HG03565 (cell line): ENCODE data around the gene APBA1.
"Not testable (repeated sequence)": the region's sequence is repeated elsewhere in the genome, so short reads cannot be mapped to it uniquely, and the experiment has no call there.

Experiments
- ATAC-seq: cut with Tn5 transposase; IDR thresholded peaks from one replicate; pipeline ENCODE4 v1.9.1; 2021; ENCODE audit warnings: mild to moderate bottlenecking, moderate library complexity; ENCODE audit not compliant: unreplicated experiment

The APBA1 gene

DNA sequence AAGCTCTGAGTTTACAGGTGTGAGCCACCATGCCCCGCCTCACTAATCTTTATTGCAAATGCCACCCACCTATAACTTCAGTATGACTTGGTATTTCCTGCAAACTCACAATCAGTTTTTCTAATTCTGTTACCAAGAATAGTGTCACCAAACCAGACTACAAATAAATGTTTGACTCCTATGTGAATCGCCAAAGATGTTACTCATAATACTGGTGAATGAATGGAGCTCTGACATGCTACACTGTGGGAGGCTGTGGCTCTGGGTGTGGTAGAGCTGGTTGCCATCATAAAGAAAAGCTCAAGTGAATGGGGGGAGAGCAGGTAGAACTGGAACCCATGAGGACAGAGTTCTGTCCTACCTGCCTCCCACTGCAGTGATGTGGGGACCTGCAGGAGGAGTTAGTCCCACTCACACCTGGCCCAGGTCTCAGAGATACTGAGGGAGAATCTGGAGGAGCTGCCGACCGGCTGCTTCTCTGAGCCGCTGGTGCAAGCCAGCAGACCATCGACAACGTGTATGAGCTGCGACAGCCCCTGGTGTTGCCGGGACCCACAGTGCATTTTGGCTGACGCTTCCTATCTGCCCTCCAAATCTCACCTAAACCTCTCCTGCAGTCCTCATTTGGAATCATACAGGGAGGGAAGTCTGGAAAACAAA is 251.4 kb downstream of the APBA1 start:
- ATAC-seq = no peak

DNA sequence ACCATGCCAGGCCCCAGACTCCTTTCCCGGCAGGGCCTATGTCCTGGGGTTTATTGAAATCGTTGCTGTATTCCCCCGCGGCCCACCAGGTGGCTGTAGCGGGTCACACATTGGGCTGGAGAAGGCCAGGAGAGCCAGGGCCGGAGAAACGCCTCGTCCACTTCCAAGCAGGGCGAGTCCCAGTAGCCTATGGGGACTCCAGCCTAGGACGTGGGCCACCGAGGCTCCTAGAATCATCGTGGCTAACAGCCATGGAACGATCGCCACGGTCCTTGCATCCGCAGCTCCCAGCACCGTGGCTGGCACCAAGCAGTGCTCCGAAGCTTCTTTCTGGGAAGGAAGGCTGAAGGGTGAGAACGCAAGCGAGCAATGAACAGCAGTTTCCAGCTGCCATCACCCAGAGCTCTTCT is 259.4 kb downstream of the APBA1 start:
- no peak for ATAC-seq

DNA sequence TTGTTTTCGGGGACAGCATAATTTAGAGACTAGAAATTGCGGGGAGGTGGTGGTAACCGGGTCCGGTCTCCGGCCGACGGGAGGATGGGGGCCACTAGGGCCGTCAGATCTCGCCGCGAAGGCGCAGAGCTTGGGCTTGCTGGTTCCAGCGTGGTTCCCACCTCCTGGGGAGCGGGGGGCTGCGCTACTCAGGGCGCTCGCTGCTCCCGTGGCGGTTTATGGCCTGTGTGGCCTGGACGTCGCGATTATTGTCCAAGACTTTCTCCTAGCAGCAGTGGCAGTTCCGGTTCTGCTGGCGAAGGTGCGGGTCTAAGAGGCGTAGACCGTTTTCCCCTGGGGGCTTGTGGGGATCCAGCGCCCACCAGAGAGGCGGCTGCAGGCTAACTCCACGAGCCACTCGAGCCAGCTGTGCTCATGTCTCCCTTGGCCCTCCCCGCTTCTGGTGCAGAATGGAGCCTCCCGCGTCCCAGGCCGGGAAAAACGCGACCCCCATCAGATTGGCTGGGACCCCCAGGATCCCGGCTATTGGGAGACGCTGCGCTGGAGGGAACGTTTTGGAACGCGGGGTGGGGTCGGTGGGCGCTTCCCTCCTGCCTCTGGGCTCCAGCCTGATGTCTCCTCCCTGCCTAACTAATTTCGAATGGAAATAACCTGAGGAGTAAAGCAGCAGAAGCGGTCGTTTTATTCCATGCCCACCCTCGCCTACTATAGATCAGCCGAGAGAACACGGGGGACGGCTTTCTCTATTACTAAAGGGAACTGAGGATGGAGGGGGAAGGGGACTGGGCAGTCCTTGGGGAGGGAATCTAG is 260.0 kb downstream of the APBA1 start:
- ATAC-seq = no peak

DNA sequence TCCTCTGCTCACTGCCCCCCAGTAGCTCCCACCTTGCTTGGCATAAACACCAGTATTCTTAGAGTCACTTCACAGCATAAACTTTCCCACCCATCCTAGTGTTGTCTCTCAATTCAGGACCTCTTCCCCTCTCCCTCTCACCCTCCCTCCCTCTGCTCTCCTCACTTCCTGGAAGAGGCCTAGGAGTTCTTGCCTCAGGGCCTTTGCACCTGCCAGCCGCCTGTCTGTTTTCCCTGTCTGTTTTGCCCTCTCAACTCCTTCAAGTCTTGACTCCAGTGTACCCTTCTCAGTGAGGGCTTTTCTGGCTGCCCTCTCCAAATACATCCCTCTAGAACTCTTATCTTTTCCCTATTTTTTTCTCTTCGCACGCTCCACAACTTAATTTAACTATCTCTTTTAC is 260.9 kb downstream of the APBA1 start:
- no peak for ATAC-seq

DNA sequence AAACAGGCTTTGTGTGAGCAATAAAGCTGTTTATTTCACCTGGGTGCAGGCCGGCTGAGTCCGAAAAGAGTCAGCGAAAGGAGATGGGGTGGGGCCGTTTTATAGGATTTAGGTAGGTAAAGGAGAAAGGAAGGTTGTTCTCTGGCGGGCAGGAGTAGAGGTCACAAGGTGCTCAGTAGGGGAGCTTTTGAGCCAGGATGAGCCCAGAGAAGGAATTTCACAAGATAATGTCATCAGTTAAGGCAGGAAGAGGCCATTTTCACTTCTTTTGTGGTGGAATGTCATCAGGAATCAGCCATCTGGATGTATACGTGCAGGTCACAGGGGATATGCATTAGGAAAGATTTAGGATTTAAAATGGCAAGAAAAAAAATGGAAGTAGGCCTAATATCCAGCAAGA is 262.2 kb downstream of the APBA1 start:
- not testable (repeated sequence) for ATAC-seq

DNA sequence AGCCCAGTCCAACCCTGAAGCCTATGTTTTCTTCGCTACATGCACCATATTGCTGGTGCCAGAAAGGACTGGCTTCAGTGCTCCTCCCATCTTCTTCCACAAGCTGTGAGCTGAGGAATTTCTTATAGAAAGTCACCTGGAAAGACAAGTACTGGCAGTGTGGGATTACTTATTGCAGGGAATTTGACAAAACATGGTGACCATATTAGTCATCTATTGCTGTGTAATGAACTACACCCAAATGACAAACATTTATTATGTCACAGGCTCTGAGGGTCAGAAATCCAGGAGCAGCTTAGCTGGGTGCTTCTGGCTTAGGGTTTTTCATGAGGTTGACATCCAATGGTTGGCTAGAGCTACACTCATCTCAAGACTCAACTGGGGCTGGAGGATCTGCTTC is 271.7 kb downstream of the APBA1 start:
- no peak for ATAC-seq

DNA sequence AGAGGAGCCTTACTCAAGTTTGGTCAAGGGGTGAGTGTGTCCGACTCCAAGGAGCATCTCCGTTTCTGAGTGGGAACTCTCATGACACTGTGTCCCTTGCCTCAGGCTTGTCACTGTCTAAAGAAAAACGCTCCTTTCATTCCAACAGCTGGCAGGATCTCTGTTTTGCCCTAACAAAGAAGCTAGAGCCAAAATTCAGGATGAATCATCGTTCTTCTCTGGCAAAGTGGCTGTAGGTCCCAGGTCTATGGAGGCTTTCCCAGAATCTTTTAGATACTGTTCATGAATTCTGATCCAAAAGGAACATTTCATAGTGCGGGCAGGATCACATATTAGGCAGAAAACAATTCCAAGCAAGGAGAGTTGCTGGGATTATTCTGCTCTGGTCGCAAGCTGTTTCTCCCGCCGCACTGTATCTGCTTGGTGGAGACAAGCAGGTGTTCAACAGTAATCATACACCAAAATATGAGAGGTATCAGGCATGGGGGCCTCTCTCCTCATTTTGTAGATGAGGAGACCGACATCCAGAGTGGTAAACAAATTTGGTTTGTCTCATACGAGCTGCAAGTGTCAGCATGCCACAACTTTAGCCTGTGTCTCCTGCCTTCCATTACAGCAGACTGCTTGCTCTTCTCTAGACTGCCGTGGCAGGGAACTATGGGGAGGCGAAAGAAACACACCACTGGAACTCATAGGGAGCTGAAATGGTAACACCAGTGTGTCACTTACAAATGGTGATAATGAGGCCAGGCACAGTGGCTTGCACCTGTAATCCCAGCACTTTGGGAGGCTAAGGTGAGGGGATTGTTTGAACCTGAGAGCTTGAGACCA is 274.6 kb downstream of the APBA1 start:
- ATAC-seq = no peak

DNA sequence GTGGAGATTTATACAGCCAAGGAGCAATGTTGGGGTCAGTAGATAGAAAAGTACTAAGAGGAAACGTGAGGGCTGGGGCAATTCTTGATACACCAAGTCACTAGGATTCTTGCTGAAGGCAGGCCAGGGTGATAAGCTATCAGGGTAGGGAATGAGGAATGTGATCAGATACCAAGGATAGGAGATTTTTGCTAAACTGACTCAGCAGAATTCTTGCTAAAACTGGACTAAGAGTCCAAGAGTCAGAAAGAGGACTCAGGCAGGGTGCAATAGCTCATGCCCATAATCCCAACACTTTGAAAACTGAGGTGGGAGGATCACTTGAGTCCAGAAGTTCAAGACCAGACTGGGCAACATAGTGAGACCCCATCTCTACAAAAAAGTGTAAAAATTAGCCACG is 275.4 kb downstream of the APBA1 start:
- ATAC-seq = no peak

DNA sequence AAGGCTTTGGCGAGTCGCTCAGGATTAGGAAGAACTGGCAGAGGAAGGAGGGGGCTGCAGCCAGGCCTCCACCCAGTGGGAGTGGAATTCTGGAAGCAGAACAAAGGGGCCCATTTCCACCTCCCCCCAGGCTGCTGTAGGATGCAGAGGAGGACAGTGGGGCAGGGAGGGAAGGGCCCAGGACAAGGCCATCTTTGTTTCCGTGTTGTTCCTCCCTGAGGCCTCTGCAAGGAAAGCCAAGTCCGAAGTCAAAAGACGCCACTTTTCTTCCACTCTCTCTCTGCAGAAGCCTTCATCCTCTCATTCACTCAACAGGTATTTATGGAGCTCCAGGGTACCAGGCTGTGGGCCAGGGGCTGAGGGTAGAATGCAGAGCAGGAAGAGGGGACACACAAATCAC is 276.5 kb downstream of the APBA1 start:
- no peak for ATAC-seq

DNA sequence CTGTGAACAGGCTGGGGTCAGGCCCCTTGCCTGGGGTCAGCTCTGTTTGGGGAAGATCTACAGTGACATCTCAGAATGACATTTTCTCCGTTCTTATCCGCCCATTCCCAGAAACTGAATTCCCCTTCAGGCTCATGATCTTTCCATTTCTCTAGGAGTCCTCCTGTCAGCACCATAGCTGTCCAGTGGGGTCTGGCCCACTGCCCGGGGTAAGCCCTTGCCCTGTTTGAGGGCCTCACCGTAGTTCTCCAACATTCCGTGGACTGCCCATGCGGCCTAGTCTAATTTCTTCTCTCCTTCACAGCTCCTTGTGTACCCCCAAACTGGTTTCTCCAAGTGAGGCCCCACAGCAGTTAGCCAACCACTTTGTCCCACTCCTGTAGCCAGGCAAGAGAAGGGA is 278.7 kb downstream of the APBA1 start:
- ATAC-seq = no peak

DNA sequence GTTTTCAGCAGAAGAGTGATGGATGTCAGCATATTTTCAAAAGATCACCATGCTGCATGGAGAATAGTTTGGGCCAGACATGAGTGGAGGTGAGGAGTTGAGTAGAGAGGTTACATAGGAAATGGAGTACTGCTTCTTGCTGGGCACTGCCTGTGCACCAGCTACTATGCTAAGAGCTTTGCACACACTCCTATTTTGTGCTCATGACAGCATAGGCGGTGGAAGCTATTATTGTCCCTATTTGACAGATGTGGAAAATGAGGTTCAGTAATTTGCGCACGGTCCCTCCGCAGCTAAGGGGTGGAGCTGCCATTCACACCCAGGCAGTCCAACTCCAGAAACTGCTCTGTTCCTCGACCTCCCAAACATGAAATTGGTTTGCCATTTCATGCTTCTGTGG is 279.3 kb downstream of the APBA1 start:
- no peak for ATAC-seq

DNA sequence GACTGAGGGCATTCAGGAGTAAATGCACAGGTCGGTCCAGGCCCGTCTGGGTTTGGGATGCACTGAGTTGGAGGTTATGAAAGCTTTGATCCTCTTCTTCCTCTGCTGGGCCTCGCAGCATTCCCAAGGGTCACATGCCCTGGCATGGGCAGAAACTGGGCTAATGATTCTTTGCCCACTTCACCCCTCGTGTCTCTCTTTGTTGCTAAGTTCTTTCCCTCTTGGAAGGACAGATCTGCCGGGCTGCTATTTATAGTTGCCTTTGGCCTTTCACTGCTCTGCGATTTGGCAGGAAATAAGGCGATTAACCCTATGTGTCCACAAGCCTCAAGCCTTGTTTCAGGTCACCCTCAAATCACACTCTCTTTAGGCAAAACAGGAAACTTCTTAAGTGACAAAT is 280.2 kb downstream of the APBA1 start:
- ATAC-seq = no peak

DNA sequence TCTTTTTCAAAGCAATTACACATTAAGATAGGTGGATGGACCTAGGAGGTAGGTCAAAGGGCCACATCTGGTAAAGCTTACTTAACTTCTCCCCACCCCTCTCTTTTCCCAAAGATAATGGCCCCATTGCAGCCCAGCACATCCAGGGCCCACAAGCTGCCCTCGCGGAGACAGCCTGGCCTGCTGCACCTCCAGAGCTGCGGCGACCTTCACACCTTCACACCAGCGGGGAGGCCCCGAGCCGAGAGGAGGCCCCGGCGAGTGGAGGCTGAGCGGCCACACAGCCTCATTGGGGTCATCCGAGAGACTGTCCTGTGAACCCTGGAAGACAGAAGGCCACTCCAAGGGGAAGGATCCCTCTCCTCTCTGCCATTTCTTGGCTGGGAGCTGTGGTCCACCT is 280.7 kb downstream of the APBA1 start:
- ATAC-seq = no peak

DNA sequence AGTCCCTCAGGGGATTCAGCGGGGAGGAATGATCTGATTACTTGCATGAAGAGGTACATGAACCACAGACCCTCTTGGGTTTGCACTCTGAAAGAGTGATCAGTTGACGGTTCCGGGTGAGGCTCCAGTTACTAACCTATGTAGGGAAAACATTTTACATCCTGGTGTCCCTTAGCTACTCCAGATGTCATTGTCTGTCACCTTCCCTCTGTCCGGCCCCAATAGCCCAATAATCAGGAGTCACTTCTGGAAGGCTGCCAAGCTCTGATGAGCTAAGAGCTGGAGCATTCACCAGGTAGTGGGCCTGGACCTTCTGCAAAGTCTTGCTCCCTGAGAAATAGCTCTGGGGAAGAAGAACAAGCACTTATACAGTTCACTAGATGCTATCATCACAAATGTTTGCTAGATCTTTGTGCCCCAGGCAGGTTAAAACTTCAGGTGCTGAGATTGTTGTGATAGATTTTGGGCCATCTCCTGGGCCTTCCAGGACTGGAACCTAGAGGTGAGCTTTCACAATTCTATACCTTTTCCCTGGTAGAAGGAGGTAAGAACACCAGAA is 282.7 kb downstream of the APBA1 start:
- no peak for ATAC-seq

DNA sequence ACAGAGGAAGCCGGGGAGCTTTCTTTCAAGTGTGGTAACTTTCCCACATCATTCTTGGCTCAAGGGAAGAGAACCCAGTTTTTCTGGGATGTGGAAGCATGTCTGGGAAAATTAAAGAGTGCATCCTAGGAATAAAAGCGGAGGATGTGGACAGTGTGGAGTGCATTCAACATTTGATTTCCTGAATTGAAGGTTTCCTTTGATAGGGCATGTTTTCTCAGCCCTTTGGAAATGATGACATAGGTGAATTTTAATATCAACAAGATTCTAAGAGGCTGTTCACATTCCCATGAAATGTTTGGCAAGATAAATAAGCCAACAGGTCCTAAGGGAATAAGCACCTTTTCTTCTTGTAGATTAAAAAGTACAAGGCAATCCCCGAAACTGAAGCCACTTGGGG is 283.6 kb downstream of the APBA1 start:
- ATAC-seq = no peak

DNA sequence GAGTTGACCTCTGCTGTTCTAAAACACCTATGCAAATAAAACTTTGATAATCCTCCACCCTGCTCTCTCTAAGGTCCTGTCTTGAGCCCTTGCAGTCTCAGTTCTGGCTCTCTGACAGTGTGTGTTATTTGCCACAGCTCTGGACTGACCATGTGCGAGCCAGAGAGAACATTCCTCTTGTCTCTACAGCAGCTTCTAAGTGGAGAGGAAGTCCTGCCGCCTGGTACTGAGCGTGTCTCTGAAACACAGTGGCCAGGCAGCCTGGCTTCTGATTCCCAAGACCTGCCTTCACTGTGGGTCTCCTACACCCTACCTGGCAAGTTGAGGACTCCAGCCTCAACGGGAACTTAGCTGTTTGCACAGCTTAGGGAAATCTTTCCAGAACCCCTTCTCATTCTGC is 285.5 kb downstream of the APBA1 start:
- no peak for ATAC-seq

DNA sequence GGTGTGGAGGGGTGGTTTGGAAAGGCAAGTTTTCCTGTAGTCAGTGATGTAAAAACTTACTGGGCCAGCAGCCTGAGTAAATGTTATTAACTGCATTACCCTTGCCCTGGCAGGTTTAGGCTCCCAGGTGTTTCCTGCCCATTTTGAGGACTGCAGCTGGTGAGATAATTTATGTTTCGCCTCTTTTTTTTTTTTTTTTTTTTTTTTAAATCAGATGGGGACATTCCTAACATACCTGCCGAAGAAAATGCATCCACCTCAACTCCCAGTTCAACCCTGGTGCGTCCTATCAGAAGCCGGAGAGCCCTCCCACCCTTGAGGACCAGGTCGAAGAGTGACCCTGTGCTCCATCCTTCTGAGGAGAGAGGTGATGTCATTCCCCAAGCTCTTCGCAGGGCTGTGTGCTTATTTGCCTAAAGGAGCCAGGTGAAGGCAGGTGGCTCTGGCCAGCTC is 286.6 kb downstream of the APBA1 start:
- ATAC-seq = no peak

DNA sequence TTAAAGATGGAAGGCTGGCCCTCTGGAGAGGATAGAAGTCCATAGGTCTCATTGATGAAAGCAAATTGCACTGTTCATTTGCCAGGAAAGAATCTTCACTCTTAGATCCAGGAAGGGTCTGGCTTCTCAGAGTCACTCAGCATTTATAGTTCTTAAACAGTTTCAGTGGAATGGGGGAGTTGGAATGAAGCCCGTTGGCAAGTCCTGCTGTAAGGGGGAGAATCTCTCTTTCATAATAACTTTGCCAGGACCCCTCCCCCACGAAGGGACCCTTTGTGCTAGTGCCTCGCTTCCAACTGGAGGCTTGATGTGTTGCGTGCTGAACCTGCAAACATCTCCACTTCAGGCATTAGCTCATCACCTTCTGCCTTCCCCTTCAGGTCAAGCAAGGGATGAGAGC is 290.0 kb downstream of the APBA1 start:
- no peak for ATAC-seq

DNA sequence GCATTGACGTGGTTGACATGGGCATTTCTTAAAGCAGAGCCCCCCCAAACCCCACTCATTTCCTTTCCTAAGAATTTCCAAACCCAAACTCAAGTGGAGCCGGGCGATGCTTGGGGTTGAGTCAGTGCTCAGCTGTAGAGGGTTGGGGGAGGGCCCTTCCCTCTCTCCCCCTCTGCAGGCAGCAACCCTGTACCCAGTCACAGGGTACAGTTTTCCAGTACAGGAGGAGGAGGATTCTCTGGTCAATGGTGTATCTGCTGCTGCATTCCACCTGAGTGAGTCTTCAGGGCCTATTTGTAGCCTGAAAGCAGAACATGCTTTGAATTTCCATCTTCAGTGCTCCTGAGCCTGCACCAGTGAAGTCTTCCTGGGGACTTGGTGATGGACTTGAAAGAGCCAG is 291.4 kb downstream of the APBA1 start:
- ATAC-seq = no peak

DNA sequence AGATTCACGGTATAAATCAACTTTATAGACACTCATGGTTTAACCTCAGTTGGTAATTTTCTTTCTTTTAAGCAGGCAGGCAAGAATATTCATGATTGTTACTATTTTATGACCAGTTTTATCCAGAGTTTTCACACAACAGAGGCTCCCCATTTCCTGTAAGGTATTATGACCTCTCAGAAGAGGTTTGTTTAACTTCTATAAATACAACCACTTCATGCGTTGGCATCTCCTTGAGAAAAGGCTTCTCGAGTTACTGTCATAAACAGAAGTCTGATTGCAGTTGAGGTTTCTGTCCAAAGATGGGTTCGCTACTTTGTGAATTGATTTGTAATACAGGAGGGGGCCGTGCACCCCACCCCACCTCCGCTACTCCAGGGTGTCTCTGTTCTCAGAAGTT is 291.9 kb downstream of the APBA1 start:
- ATAC-seq = no peak

DNA sequence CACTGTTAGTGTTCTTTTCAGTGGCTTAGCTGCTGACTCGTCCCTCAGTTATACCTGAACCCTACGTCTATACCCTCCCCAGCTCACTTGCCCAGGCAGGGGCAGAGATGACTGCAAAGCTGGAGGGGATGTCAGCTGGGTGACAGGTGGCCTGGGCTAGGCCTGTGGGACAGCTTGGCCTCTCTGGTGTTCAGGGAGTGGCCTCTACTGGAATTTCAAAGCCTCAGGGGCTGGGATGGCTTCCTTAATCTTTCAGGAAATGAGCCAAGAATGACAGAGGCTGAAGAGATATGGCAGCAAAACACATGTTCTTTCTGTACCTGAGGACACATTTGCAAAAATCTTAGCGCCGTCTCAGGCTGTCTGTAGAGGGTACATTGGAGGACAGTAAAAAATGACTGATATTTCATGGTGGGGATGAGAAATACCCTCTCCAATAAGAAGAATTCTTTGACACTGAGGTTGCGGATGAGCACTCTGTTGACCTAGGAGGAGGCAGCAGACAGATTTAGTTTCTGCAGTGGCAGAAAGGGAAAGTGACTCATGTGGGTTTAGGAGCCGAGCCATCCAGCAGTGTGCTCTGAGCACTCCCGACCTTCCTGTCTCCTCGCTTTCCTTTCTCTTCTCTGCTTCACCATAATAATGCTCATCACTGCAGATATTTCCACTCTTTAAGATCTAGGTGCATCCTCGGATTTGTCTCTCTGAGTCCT is 292.7 kb downstream of the APBA1 start:
- ATAC-seq = no peak
